Fibroblast of pulmonary artery (primary cell): Measurements from ENCODE around the gene SCN7A.

ENCODE experiments used
- DNase-seq: peaks from one replicate; pipeline ENCODE4 v3.0.0-alpha.2; 2010; ENCODE audit warnings: low read depth
- H3K4me3 ChIP-seq: replicated peaks from 2 replicates; pipeline ENCODE4 v1.5.1; 2011; ENCODE audit warnings: low read depth, mild to moderate bottlenecking, control low read depth, low read length, moderate library complexity
- TF ChIP-seq, protein P1 (sequence below): IDR thresholded peaks from 2 replicates; pipeline ENCODE4 v1.5.1; 2011; ENCODE audit warnings: mild to moderate bottlenecking, control low read depth, low read length, inconsistent platforms; ENCODE audit errors: missing control alignments

Gene SCN7A

DNA sequence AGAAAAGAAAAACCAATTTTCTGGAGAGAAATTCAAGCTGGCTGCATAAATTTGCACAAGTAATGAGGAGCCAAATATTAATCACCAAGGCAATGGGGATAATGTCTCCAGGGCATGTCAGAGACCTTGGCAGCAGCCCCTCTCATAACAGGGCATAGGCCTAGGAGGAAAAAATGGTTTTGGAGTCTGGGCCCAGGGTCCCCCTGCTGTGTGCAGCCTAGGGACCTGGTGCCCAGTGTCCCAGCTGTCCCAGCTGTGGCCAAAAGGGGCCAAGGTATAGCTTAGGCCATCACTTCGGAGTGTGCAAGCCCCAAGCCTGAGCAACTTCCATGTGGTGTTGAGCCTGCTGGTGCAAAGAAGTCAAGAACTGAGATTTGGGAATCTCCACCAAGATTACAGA, 57.1 kb downstream of the SCN7A start:
- DNase-seq = no peak
- TF ChIP-seq, protein P1, sequence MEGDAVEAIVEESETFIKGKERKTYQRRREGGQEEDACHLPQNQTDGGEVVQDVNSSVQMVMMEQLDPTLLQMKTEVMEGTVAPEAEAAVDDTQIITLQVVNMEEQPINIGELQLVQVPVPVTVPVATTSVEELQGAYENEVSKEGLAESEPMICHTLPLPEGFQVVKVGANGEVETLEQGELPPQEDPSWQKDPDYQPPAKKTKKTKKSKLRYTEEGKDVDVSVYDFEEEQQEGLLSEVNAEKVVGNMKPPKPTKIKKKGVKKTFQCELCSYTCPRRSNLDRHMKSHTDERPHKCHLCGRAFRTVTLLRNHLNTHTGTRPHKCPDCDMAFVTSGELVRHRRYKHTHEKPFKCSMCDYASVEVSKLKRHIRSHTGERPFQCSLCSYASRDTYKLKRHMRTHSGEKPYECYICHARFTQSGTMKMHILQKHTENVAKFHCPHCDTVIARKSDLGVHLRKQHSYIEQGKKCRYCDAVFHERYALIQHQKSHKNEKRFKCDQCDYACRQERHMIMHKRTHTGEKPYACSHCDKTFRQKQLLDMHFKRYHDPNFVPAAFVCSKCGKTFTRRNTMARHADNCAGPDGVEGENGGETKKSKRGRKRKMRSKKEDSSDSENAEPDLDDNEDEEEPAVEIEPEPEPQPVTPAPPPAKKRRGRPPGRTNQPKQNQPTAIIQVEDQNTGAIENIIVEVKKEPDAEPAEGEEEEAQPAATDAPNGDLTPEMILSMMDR = no peak
- no peak overlapping the region for H3K4me3 ChIP-seq

DNA sequence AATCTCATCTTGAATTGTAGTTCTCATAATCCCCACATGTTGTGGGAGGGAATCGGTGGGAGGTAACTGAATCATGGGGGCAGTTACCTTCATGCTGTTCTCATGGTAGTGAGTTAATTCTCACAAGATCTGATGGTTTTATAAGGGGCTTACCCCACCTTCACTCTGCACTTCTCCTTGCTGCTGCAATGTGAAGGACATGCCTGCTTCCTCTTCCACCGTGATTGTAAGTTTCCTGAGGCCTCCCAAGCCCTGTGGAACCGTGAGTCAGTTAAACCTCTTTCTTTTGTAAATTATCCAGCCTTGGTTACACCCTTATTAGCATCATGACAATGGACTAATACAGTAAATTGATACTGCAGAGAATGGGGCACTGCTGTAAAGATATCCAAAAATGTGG, 57.9 kb downstream of the SCN7A start:
- DNase-seq = no peak
- H3K4me3 ChIP-seq = no peak overlapping the region
- TF ChIP-seq, protein P1 = no peak

DNA sequence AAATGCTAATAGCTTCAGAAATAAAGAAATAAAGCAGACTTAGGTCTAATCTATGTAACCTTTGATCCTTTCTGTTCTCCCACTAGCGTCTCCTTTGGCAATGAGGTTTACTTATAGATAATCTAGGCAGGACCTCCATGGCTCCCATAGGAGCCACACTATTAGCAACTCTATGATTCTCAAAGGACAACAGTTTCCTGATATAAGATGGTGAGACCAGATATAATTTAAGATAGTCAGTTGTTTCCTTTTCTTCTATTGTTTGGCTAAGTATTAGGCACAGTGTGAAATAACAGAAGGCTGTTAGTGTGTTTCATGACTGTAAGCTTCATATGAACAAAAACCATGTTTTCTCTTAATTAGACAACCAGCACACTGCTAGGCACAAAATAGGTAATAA, 59.6 kb downstream of the SCN7A start:
- no peak for DNase-seq
- no peak overlapping the region for H3K4me3 ChIP-seq
- TF ChIP-seq, protein P1 = no peak

DNA sequence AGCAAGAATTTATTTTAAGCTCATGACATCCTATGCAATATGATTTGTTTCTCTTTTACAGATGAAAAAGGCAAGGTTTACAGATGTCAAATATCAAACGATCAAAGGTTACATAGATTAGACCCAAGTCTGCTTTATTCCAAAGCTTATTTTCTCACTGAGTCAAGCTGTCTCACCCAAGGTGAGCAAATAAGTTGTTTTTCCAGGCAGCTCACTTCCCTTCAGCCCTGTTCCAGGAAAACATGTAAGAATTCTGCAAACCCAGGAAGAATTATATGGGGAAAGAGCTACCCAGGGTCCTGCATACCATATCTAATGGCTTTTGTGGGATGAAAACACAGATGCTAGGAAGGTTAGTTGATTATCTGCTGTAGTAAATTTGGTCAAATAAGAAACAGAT, 60.6 kb downstream of the SCN7A start:
- TF ChIP-seq, protein P1 = no peak
- H3K4me3 ChIP-seq = no peak overlapping the region
- DNase-seq = no peak

DNA sequence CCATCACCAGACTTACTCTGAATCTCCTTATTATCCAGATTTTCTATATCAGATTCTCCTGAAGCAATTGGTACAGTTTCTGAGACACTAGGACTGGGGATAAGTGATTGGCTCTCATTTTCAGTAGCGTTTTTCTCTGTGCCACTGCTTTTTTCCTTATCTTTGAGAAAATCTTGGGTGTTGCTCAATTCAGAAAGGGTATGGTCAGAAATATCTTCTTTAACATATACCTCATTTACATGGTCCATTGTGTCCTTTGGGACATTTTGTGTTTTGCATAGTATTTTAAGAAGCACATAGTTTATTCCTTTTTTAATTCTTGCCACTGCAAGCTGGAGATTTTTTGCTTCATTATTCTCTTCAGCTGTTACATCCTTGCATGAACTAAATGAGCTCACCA, 61.7 kb downstream of the SCN7A start:
- no peak for DNase-seq
- TF ChIP-seq, protein P1 = no peak
- no peak overlapping the region for H3K4me3 ChIP-seq

DNA sequence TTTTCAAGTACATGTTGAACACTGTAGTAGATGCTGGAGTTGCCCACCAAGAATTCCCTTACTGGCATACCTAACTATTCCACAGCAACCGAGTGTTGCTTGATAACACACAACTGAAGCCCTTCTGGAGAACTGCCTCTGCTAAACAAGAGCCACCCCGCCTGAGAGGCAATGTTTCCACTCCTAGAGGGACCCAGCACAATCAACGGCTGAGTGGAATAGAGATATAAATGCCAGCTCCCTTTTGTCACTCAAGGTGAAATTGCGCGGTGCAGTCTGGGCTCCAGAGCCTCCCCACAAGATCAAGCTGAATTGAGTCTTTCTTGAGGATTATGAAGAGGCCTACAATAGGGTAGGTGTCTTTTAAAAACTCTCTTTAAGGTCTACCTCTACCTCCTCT, 69.2 kb downstream of the SCN7A start:
- DNase-seq = no peak
- H3K4me3 ChIP-seq = no peak overlapping the region
- TF ChIP-seq, protein P1 = no peak

DNA sequence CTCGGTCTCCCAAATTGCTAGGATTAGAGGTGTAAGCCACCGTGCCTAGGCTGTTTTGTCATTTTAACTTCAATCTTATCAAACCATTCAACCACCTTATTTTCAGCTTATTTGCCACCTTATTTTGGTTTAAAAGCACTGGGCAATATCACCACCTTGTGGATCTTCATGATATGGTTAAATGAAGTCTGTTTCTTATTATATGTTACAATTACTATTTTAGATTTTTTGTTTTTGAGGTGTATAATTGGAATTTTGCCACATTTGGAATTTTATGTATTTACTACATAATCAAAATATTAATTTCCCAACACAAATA, 74.5 kb downstream of the SCN7A start:
- no peak overlapping the region for H3K4me3 ChIP-seq
- DNase-seq = peak; percentile 78
- TF ChIP-seq, protein P1 = peak; percentile 60
